Stimulated activated CD8-positive, alpha-beta memory T cell treated with anti-CD3 and anti-CD28 coated beads, Interleukin-12 subunit alpha, Interleukin-12 subunit beta, amount 100 ng/mL, for 24 hours (primary cell): ENCODE measurements around the gene PCSK4.
A peak's percentile ranks its signal among the peaks of the same experiment; 100 is the strongest.

Source experiments
- DNase-seq: peaks from one replicate; pipeline ENCODE4 v3.0.0-alpha.2; 2020; ENCODE audit errors: extremely low read depth

Gene PCSK4

GRCh38 chr19:1455336-1456120, 34.6 kb downstream of the PCSK4 start:
- no peak for DNase-seq

GRCh38 chr19:1455002-1455335, 35.2 kb downstream of the PCSK4 start:
- no peak for DNase-seq

GRCh38 chr19:1453525-1454364, 36.4 kb downstream of the PCSK4 start:
- DNase-seq = no peak

GRCh38 chr19:1452802-1453524, 37.2 kb downstream of the PCSK4 start:
- no peak for DNase-seq

- DNase-seq = no peak
Measured at GRCh38 chr19:1451916-1452801, 38.0 kb downstream of the PCSK4 start.

GRCh38 chr19:1450735-1451731, 39.1 kb downstream of the PCSK4 start:
- no peak for DNase-seq

- DNase-seq = no peak
Measured at GRCh38 chr19:1449467-1450442, 40.4 kb downstream of the PCSK4 start, which contains the start of gene APC2. TSS of gene APC2 (plus strand) at chr19:1450121. CDS start at chr19:1453002, 2,881 bp downstream.

- no peak for DNase-seq
Measured at GRCh38 chr19:1447944-1448343, 42.2 kb downstream of the PCSK4 start.

- no peak for DNase-seq
Measured at GRCh38 chr19:1447504-1447903, 42.6 kb downstream of the PCSK4 start.

- DNase-seq = no peak
Measured at GRCh38 chr19:1446713-1447481, 43.3 kb downstream of the PCSK4 start.

GRCh38 chr19:1445932-1446712, 44.0 kb downstream of the PCSK4 start:
- no peak for DNase-seq

- DNase-seq = peak; percentile 46
Measured at GRCh38 chr19:1445185-1445931, 44.8 kb downstream of the PCSK4 start.

GRCh38 chr19:1441677-1442438, 48.3 kb downstream of the PCSK4 start:
- DNase-seq = no peak

GRCh38 chr19:1441022-1441426, 49.1 kb downstream of the PCSK4 start:
- no peak for DNase-seq

- no peak for DNase-seq
Measured at GRCh38 chr19:1440418-1440801, 49.7 kb downstream of the PCSK4 start.
